Right lobe of liver (tissue), 4 donors: ENCODE results near the gene WNT4.

Source experiments
- CTCF ChIP-seq, 4 donors: fragments of 200-600 bp in 3 of 4; fragments of 450-650 bp in 1 of 4; IDR thresholded peaks; one replicate each; pipeline versions ENCODE4 v1.5.1 to v1.8.0; 2016 to 2022; ENCODE audit warnings: antibody characterized with exemption in 4 of 4, mild to moderate bottlenecking in 2 of 4
- POLR2A ChIP-seq: fragments of 450-650 bp; IDR thresholded peaks from one replicate; pipeline ENCODE4 v1.6.1; 2017; ENCODE audit warnings: antibody characterized with exemption, mild to moderate bottlenecking
- donor health status: DM: no; HTN: no; CAD: no.
- donor health status: DM: no; HTN: no; CAD: no.
- donor health status: DM: no; HTN: yes; CAD: no.

- TF ChIP-seq CTCF (IDR thresholded peaks at IDR 0.05): no peak
- TF ChIP-seq POLR2A: no peak
Measured at GRCh38 chr1:22159891-22160290, 17.0 kb upstream of the WNT4 start.
